Cardiac fibroblast (primary cell): ENCODE data around the gene CEP44.
"Not testable (repeated sequence)": the region's sequence is repeated elsewhere in the genome, so short reads cannot be mapped to it uniquely, and the experiment has no call there.

Experiments used
- DNase-seq, 2 donors: peaks; one replicate each; pipeline versions ENCODE4 v3.0.0 to v3.0.0-alpha.2; 2010; ENCODE audit warnings: low read depth in 2 of 2
- H3K4me3 ChIP-seq, 2 donors: replicated peaks in 1 of 2; 1 replicate in 1 of 2; 2 replicates in 1 of 2; pipeline ENCODE4 v1.5.1; 2011; ENCODE audit warnings: low read depth in 2 of 2, low read length in 2 of 2, mild to moderate bottlenecking in 2 of 2, moderate library complexity in 1 of 2
- CTCF ChIP-seq: IDR thresholded peaks from one replicate; pipeline ENCODE4 v1.5.1; 2011; ENCODE audit warnings: low read depth, mild to moderate bottlenecking, low read length, inconsistent platforms

The CEP44 gene

DNA sequence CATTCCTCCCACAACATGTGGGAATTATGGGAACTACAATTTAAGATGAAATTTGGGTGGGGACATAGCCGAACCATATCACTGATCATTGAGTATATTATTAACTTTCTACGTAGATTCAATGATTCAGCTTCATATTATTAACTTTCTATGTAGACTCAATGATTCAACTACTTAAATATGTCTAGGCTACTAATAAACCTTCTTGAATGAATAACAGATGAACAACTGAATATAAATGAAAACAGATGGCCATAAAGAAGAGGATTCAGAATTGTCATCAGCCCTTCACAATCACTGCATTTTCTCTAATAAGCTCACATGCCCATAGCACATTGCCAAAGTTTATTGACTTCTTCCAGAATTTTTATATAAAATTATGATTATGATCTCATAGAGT lies 57.0 kb downstream of the CEP44 start:
- TF ChIP-seq CTCF: no peak
- no peak for DNase-seq
- no peak overlapping the region for H3K4me3 ChIP-seq

- no peak overlapping the region for H3K4me3 ChIP-seq
- DNase-seq: no peak
- TF ChIP-seq CTCF: no peak
These were observed 65.4 kb downstream of the CEP44 start for GRCh38 chr4:174349156-174349555.

DNA sequence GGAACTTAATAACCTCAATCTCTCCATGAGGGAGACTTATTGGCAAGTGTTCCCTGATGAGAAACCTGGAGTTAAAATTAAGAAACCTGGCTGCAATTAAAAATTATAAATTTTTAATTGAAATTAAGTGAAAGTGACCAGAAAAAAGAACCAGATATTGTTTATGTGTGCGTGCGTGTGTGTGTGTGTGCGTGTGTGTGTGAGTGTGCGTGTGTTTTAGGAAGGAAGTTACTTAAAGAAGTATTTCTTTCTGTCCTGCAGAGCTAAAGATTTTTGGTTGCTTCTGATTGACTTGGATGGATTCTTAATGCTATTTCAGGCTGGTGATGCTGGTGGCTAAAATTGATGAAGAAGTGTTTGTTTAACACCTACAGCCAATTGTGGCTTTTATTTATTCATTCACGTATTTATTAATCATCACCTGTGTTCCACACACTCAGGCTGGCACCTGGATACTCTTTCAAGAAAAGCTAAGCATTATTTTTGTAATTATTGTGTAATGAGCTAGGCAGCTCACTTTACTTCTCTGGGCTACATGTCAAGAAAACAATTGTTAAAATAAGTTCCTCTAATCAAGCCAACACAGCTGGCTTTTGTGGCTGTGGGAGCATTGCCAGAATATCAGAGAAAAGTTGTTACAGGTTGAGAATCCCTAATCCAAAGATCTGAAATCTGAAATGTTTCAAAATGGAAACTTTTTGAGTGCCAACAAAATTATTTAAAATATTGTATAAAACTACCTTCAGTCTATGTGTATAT lies 68.5 kb downstream of the CEP44 start:
- peak in 1 of 2 donors; percentile 8 for DNase-seq
- TF ChIP-seq CTCF: no peak
- no peak overlapping the region for H3K4me3 ChIP-seq

DNA sequence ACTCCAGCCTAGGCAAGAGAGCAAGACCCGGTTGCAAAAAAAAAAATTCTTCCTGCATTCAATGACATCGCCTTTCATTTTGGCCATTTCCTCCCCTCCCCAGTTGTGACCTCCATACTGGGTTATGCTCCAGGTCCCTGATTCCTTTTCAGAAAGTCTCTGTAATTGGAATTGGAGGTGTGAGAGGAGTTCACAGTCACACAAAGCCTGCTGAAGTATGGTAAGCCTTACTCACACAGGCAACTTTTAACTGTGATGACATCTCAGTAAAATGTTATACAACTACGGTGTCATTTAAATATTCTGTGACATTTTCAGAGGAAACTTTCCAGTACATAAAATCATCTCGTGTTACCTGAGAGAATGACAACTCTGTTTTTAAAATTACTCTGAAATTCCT lies 73.6 kb downstream of the CEP44 start:
- no peak for DNase-seq
- H3K4me3 ChIP-seq: no peak overlapping the region
- TF ChIP-seq CTCF: no peak

GRCh38 chr4:174358410-174358809 lies 74.7 kb downstream of the CEP44 start:
- no peak for DNase-seq
- no peak for TF ChIP-seq CTCF
- H3K4me3 ChIP-seq: no peak overlapping the region

GRCh38 chr4:174358829-174359228 lies 75.1 kb downstream of the CEP44 start:
- no peak overlapping the region for H3K4me3 ChIP-seq
- TF ChIP-seq CTCF: no peak
- peak; percentile 13 to 68 for DNase-seq

GRCh38 chr4:174362340-174362739 lies 78.6 kb downstream of the CEP44 start:
- no peak overlapping the region for H3K4me3 ChIP-seq
- no peak for DNase-seq
- no peak for TF ChIP-seq CTCF

- DNase-seq, H3K4me3 ChIP-seq: not testable (repeated sequence)
These were observed 80.1 kb downstream of the CEP44 start for GRCh38 chr4:174363782-174364181.
